Ovary (tissue), 9 donors: ENCODE data around the gene TAS2R46. TPM values are rescaled to one million over a fixed set of nuclear protein-coding genes. Genes with fewer than 3 reads are reported as not detected.

Experiments used
- DNase-seq, 5 donors: peaks; one replicate each; pipeline ENCODE4 v3.0.0-alpha.2; 2019 to 2020
- H3K27ac ChIP-seq, 2 donors: fragments of 200-600 bp; one replicate each; pipeline versions ENCODE4 v1.5.1 to v1.8.0; 2019 to 2022
- H3K27me3 ChIP-seq: fragments of 200-600 bp; one replicate; pipeline ENCODE4 v1.8.0; 2022
- H3K36me3 ChIP-seq: fragments of 200-600 bp; sonication (generic); one replicate; pipeline ENCODE4 v1.5.1; 2019
- H3K4me1 ChIP-seq: one replicate; pipeline ENCODE4 v1.8.1; 2013; ENCODE audit warnings: mild to moderate bottlenecking, moderate library complexity; ENCODE audit not compliant: insufficient read depth
- H3K4me3 ChIP-seq: fragments of 200-600 bp; sonication (generic); one replicate; pipeline ENCODE4 v1.5.1; 2017
- H3K9me3 ChIP-seq, 2 donors: fragments of 200-600 bp in 1 of 2; sonication (generic) in 1 of 2; one replicate each; pipeline versions ENCODE4 v1.5.1 to v1.8.1; 2013 to 2019; ENCODE audit warnings: mild to moderate bottlenecking in 1 of 2, moderate library complexity in 1 of 2
- CTCF ChIP-seq, 3 donors: fragments of 450-650 bp in 2 of 3; fragments of 200-600 bp in 1 of 3; IDR thresholded peaks; one replicate each; pipeline versions ENCODE4 v1.5.1 to v1.8.0; 2016 to 2022; ENCODE audit warnings: antibody characterized with exemption in 3 of 3, mild to moderate bottlenecking in 1 of 3
- EP300 ChIP-seq: sonication (generic); formaldehyde crosslinking; IDR thresholded peaks from one replicate; pipeline ENCODE4 v1.6.1; 2017; ENCODE audit warnings: antibody characterized with exemption
- POLR2A ChIP-seq: fragments of 450-650 bp; IDR thresholded peaks from one replicate; pipeline ENCODE4 v1.6.1; 2017; ENCODE audit warnings: antibody characterized with exemption, mild to moderate bottlenecking, moderate library complexity
- WGBS, 3 donors: extraction: QIAGEN DNeasy Blood & Tissue Kit in 1 of 3; methylation state at CpG; one replicate each; pipeline versions ENCODE4 v1.1.5 to v1.1.7; 2013 to 2017; 5-methylcytosine and 5-hydroxymethylcytosine counted together
- intact Hi-C, 4 donors: fragments of 100-400 bp; cut with DNase I; formaldehyde crosslinking; loops; one replicate each; pipeline versions ENCODE4 v1.11.0 to v1.15.1; 2022 to 2023
- polyA plus RNA-seq, 2 donors: library from polyadenylated mRNA; stranded (reverse); fragments of 200-250 nt in 1 of 2; fragments of 350-450 nt in 1 of 2; fragmentation: Illumina TruSeq in 1 of 2; extraction: RNeasy Lipid Tissue Mini Kit (QIAGEN cat#74804) in 1 of 2; gene quantifications; one replicate each; pipeline ENCODE4 v1.2.3, GENCODE V29; 2013 to 2014
- total RNA-seq, 7 donors: library from RNA; depleted of rRNA in 2 of 7; stranded (reverse); fragments of >200 nt in 2 of 7; fragmentation: NEBNext Ultra II Directional in 3 of 7; extraction: Animal tissue kit (Norgen Biotek cat#: 25700) in 3 of 7; gene quantifications; one replicate each; pipeline versions ENCODE4 v1.1.0 to v1.2.4, GENCODE V29; 2016 to 2023
- donor health status: DM: no; HTN: no; CAD: no; lungs with moderate emphysema.
- donor health status: DM: no; HTN: no; CAD: no.
- donor health status: Bipolar disorder and iron deficiency.
- donor health status: DM: yes; HTN: yes; CAD: no.
- donor health status: DM: no; HTN: no; CAD: no.
- donor health status: DM: yes; HTN: yes; CAD: no.

TAS2R46 gene
- total and polyA plus RNA-seq, 9 donors, result 0.54 to 4.0 (median 1.7) TPM; not detected in 2

- TF ChIP-seq EP300 (no peak), CTCF (IDR thresholded peaks at IDR 0.05) (no peak), POLR2A (no peak)
- WGBS, 3 donors, result 95 to 96% (median 96%) methylated on average over 6 of the region's 6 CpGs
- intact Hi-C loops, result no loop called here
These were observed 30.0 kb upstream of the TAS2R46 start, which contains the start of gene TAS2R43 for GRCh38 chr12:11092128-11092527. Gene TAS2R43, minus strand, starts transcription at chr12:11092313. Its CDS starts 84 bp downstream, at chr12:11092229.

GRCh38 chr12:11089246-11089645 lies 27.2 kb upstream of the TAS2R46 start:
- Histone ChIP-seq H3K4me3 (no peak overlapping the region), H3K4me1 (no peaks in the 10 kb centered on the region), H3K27me3 (no peaks in the 10 kb centered on the region), H3K27ac (no peak overlapping the region), H3K9me3 (no peaks in the 10 kb centered on the region), H3K36me3 (no peaks in the 10 kb centered on the region)
- WGBS, 3 donors, result 87 to 96% (median 91%) methylated on average over 5 of the region's 5 CpGs
- TF ChIP-seq CTCF (IDR thresholded peaks at IDR 0.05) (no peak), POLR2A (no peak), EP300 (no peak)
- intact Hi-C loops, result no loop called here
- no peak for DNase-seq

More at GRCh38 chr12:11092128-11092527, 30.0 kb upstream of the TAS2R46 start, which contains the start of gene TAS2R43:
- Histone ChIP-seq H3K27me3 (no peaks in the 10 kb centered on the region), H3K36me3 (no peaks in the 10 kb centered on the region), H3K9me3 (no peaks in the 10 kb centered on the region), H3K4me3 (no peak within 1 kb of the TSS), H3K27ac (no peak within 1 kb of the TSS), H3K4me1 (no peaks in the 10 kb centered on the region)
- DNase-seq, result no peak

GRCh38 chr12:11085419-11085818 lies 23.3 kb upstream of the TAS2R46 start:
- Histone ChIP-seq H3K4me3 (no peak overlapping the region), H3K27ac (no peak overlapping the region), H3K9me3 (no peaks in the 10 kb centered on the region), H3K4me1 (no peaks in the 10 kb centered on the region), H3K36me3 (no peaks in the 10 kb centered on the region), H3K27me3 (no peaks in the 10 kb centered on the region)
- no peak for DNase-seq
- TF ChIP-seq EP300 (no peak), CTCF (IDR thresholded peaks at IDR 0.05) (no peak), POLR2A (no peak)
- 78 to 97% (median 93%) methylated on average over 3 of the region's 3 CpGs for WGBS, 3 donors
- intact Hi-C loops, result no loop called here

GRCh38 chr12:11081987-11082386 lies 19.9 kb upstream of the TAS2R46 start:
- Histone ChIP-seq H3K4me3 (no peak overlapping the region), H3K4me1 (no peaks in the 10 kb centered on the region), H3K27ac (no peak overlapping the region), H3K9me3 (no peaks in the 10 kb centered on the region), H3K36me3 (no peaks in the 10 kb centered on the region), H3K27me3 (no peaks in the 10 kb centered on the region)
- TF ChIP-seq POLR2A (no peak), CTCF (IDR thresholded peaks at IDR 0.05) (no peak), EP300 (no peak)
- no peak for DNase-seq
- 95 to 100% (median 95%) methylated on average over 2 of the region's 2 CpGs for WGBS, 3 donors
- intact Hi-C loops, result no loop called here
